GM12872 (cell line): ENCODE results near the gene DDR1.

Source experiments
- TF ChIP-seq, protein P1 (sequence below): IDR thresholded peaks from 3 replicates; pipeline ENCODE4 v1.5.1; 2011; ENCODE audit warnings: low read depth, mild to moderate bottlenecking, low read length, moderate library complexity; ENCODE audit not compliant: insufficient read depth

The DDR1 gene

DNA sequence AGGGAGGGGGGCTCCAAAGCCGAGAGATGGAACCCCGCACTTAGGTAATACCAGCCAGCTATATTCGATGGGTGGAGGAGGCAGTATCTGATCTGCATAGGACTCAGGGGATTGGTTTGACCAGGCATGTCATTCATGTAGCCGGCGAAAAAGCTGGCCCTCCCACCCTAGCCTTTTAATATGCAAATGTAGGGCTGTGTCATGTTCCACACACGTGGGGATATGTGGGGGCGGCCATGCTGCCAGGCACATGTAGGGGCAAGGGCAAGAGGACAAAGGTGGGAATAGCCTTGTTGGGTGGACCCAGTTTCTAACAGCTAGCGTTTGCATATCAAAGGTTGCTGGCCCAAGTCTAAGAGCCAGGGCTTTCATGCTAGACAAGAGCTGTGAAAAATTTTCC lies 39.1 kb upstream of the DDR1 start:
- TF ChIP-seq, protein P1, sequence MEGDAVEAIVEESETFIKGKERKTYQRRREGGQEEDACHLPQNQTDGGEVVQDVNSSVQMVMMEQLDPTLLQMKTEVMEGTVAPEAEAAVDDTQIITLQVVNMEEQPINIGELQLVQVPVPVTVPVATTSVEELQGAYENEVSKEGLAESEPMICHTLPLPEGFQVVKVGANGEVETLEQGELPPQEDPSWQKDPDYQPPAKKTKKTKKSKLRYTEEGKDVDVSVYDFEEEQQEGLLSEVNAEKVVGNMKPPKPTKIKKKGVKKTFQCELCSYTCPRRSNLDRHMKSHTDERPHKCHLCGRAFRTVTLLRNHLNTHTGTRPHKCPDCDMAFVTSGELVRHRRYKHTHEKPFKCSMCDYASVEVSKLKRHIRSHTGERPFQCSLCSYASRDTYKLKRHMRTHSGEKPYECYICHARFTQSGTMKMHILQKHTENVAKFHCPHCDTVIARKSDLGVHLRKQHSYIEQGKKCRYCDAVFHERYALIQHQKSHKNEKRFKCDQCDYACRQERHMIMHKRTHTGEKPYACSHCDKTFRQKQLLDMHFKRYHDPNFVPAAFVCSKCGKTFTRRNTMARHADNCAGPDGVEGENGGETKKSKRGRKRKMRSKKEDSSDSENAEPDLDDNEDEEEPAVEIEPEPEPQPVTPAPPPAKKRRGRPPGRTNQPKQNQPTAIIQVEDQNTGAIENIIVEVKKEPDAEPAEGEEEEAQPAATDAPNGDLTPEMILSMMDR = no peak

DNA sequence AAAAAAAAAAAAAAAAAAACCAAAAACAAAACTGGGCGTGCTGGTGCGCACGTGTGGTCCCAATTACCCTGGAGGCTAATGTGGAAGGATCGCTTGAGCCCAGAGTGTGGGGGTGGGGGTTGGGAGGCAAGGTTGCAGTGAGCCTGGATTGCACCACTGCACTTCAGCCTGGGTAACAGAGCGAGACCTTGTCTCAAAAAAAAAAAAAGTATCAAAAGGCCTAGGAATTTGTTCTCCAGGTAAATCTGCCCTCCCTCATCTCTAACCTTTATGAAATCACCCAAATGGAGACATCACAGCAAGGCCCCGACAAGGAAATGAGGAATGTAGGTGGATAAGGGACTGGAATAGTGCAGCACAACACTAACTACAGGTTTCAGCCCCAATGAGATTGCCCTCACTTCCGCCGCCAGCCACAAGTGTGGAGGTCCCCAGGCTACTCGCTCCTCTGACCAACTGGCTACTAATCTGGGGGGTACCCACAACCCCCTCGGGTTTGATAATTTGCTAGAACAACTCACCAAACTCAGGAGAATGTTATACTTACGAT lies 36.8 kb upstream of the DDR1 start:
- TF ChIP-seq, protein P1 = no peak

DNA sequence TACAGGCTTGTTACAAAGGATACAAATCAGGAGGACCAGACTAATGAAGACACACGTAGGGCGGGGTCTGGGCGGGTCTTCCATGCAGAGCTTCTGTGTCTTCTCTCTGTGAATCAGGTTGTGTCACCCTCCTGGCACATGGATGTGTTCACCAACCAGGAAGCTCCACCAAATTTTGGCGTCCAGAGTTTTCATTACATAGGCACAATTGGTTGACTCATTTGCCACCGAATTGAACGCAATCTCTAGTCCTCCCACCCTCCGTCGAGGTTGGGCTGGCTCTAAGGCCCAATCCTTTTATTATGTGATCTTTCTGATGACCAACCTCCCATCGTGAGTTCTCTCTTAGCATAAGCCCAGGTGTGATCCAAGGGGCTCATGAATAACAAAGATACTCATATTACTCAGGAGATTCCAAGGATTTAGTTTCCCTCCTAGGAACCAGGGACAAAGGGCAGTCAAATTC lies 36.3 kb upstream of the DDR1 start:
- TF ChIP-seq, protein P1 = no peak

DNA sequence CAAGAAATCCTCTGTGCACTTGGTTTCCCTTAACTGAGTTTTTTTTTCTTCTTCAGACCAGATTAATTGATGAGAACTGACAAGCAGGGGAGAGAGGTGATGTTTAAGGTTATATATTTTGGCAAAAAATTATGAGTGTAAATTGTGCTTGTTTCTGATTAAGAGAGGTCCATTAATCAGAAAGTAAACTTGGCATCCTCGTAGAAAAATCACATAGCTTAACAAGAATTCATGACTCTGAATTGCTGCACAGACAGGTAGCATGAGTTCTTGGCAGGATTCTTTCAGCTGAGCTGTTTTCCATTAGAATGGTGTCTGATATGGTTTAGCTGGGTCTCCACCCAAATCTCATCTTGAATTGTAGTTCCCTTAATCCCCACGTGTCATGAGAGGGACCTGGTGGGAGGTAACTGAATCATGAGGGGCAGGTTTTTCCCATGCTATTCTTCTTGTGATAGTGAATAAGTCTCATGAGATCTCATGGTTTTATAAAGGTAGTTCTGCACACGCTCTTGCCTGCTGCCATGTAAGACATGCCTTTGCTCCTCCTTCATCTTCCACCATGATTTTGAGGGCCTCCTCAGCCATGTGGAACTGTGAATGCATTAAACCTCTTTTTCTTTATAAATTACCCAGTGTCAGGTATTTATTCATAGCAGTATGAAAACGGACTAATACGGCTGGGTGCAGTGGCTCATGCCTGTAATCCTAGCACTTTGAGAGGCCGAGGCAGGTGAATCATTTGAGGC lies 34.2 kb upstream of the DDR1 start:
- TF ChIP-seq, protein P1 = no peak

DNA sequence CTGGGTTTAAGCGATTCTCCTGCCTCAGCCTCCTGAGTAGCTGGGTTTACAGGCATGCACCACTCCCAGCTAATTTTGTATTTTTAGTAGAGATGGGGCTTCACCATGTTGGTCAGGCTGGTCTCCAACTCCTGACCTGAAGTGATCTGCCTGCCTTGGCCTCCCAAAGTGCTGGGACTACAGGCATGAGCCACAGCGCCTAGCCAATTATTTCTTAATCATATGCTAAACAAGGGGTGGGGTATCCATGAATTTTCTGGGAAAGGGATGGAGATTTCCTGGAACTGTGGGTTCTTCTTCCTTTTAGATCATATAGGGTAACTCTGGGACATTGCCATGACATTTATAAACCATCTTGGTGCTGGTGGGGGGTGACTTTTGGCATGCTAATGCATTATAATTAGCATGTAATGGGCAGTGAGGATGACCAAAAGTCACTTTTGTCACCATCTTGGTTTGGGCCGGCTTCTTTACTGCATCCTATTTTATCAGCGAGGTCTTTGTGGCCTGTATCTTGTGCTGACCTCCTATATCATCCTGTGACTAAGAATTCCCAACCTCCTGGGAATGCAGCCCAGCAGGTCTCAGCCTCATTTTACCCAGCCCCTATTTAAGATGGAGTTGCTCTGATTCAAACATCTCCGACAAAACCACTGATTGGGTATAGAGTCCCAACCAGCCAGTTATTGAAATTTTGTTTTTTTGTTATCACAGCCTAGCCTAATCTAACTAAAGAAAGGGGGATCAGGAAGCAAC lies 29.9 kb upstream of the DDR1 start:
- TF ChIP-seq, protein P1 = no peak

DNA sequence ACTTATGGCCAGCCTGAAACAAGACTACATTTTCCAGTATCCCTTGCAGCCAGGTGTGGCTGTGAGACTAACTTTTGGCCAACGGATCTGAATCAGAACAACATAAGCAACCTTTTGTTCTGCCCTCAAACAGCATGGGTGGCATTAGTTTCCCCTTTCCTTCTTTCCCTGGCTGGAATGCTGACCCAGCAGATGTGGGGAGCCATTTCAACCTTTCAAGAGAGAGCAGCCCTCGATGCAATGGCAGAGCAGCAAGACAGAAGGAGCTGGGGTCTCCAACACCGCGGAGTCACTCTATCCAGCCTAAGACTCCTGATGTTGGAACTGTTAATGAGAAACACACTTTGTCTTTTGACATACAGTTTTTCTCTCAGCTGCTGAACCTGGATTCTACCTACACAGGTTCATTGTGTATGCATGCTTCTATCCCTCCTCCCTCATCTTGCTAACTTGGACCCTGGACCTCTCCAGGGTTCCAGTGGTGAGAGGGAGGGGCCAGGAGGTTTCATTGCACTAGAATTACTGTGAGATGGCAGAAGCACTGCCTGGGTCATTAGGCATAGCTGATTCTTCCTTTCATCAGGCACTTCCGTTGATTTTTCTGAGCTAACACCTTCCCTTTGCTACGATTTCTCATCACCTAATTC lies 28.8 kb upstream of the DDR1 start:
- TF ChIP-seq, protein P1 = no peak

DNA sequence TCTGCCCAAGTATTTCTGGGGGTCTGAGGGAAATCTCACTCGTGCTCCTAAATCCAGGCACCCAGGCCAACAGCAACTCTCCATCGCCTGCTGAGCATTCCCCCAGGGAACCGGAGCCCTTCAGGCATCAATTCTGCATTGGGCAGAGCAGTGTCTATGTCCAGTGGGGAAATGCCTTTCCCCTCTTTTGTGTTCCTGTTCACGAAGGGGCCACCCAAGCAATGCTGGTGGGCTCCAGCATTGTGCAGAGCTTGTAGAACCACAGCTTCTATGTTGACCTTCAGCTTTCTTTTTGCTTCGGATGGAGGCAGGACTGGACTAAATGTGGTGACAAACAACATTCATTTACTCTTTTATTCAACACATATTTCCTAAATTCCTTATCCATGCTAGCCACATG lies 27.2 kb upstream of the DDR1 start:
- TF ChIP-seq, protein P1 = no peak
